Lower leg skin (tissue), 4 donors: ENCODE data around the gene JADE1. TPM values are rescaled to one million over a fixed set of nuclear protein-coding genes. Genes with fewer than 3 reads are reported as not detected.

Experiments
- DNase-seq, 2 donors: peaks; one replicate each; pipeline ENCODE4 v3.0.0-alpha.2; 2019; ENCODE audit warnings: low spot score in 2 of 2
- H3K4me3 ChIP-seq: fragments of 200-600 bp; sonication (generic); 2 replicates; pipeline ENCODE4 v1.5.1; 2017; ENCODE audit warnings: mild to moderate bottlenecking, low read depth; ENCODE audit not compliant: poor library complexity, severe bottlenecking
- CTCF ChIP-seq, 3 donors: fragments of 450-650 bp; IDR thresholded peaks; one replicate each; pipeline ENCODE4 v1.5.1; 2016; ENCODE audit warnings: antibody characterized with exemption in 3 of 3, mild to moderate bottlenecking in 3 of 3, moderate library complexity in 2 of 3
- POLR2A ChIP-seq, 2 donors: fragments of 450-650 bp; IDR thresholded peaks; one replicate each; pipeline ENCODE4 v1.6.1; 2016 to 2017; ENCODE audit warnings: antibody characterized with exemption in 2 of 2, mild to moderate bottlenecking in 1 of 2, moderate library complexity in 1 of 2
- WGBS, 2 donors: methylation state at CpG; one replicate each; pipeline ENCODE4 v1.1.5; 2018; 5-methylcytosine and 5-hydroxymethylcytosine counted together
- intact Hi-C: fragments of 100-400 bp; cut with DNase I; formaldehyde crosslinking; loops from one replicate; pipeline ENCODE4 v1.15.0; 2023; ENCODE audit warnings: low total_unique reads
- total RNA-seq, 4 donors: library from RNA; depleted of rRNA; stranded (reverse); fragments of >200 nt; gene quantifications; one replicate each; pipeline ENCODE4 v1.1.0, GENCODE V29; 2016

Gene JADE1
- total RNA-seq, 4 donors from 2014 or later, result 13.5 to 36.7 (median 19.6) TPM

- no peak for DNase-seq
- intact Hi-C loops, result no loop called here
- TF ChIP-seq CTCF (IDR thresholded peaks at IDR 0.05) (no peak), POLR2A (IDR thresholded peaks at IDR 0.05) (no peak)
- no peak overlapping the region for H3K4me3 ChIP-seq
- WGBS, 2 donors, result 84 to 93% methylated on average over 2 of the region's 2 CpGs
Observed at GRCh38 chr4:128775477-128775876, 34.0 kb upstream of the JADE1 start.

GRCh38 chr4:128775916-128776315, 33.6 kb upstream of the JADE1 start:
- H3K4me3 ChIP-seq, result no peak overlapping the region
- whole genome bisulfite sequencing, 2 donors, result 69 to 70% methylated on average over 3 of the region's 3 CpGs
- intact Hi-C loops, result no loop called here
- no peak for TF ChIP-seq CTCF (IDR thresholded peaks at IDR 0.05)
- TF ChIP-seq POLR2A (IDR thresholded peaks at IDR 0.05), result no peak
- no peak for DNase-seq

- WGBS, 2 donors, result 64 to 65% methylated on average over 3 of the region's 3 CpGs
- intact Hi-C loops, result no loop called here
- H3K4me3 ChIP-seq, result no peak overlapping the region
- no peak for DNase-seq
- TF ChIP-seq POLR2A (IDR thresholded peaks at IDR 0.05), result no peak
- TF ChIP-seq CTCF (IDR thresholded peaks at IDR 0.05), result no peak
Observed at GRCh38 chr4:128776794-128777216, 32.7 kb upstream of the JADE1 start.

- TF ChIP-seq CTCF (IDR thresholded peaks at IDR 0.05) (no peak), POLR2A (IDR thresholded peaks at IDR 0.05) (no peak)
- 86 to 89% methylated on average over 1 of the region's 1 CpG for WGBS, 2 donors
- DNase-seq, result no peak
- intact Hi-C loops, result no loop called here
- no peak overlapping the region for H3K4me3 ChIP-seq
Observed at GRCh38 chr4:128780688-128781087, 28.8 kb upstream of the JADE1 start.

- intact Hi-C loops, result no loop called here
- H3K4me3 ChIP-seq, result no peak overlapping the region
- no peak for DNase-seq
- TF ChIP-seq CTCF (IDR thresholded peaks at IDR 0.05) (no peak), POLR2A (IDR thresholded peaks at IDR 0.05) (no peak)
- WGBS, 2 donors, result 75 to 78% methylated on average over 3 of the region's 3 CpGs
Observed at GRCh38 chr4:128782076-128782715, 27.3 kb upstream of the JADE1 start.
